ENCODE results near the gene CHRDL1.
"Not testable (repeated sequence)": the region's sequence is repeated elsewhere in the genome, so short reads cannot be mapped to it uniquely, and the experiment has no call there.

Gene CHRDL1

GRCh38 chrX:110692866-110693265, 102.8 kb downstream of the CHRDL1 start:
- Histone ChIP-seq H3K4me3 (ENCODE audit: low read length) (no peak overlapping the region), H3K9me3 (replicated peaks; ENCODE audit: low read length) (no peaks in the 10 kb centered on the region), H3K4me2 (ENCODE audit: low read length) (no peak overlapping the region), H3K4me1 (ENCODE audit: control insufficient read depth, insufficient read depth, low read length) (no peaks in the 10 kb centered on the region), H3K36me3 (ENCODE audit: insufficient read depth, low read length) (no peaks in the 10 kb centered on the region), H3K9ac (ENCODE audit: low read depth, low read length) (no peak overlapping the region), H3K27me3 (ENCODE audit: control insufficient read depth, insufficient read depth, low read length) (peaks cover 24% of the 10 kb centered on the region)

- H3K4me1 ChIP-seq (ENCODE audit: control insufficient read depth, insufficient read depth, low read length), result no peaks in the 10 kb centered on the region
- no peak overlapping the region for H3K4me2 ChIP-seq (ENCODE audit: low read length)
- H3K9me3 ChIP-seq (replicated peaks; ENCODE audit: low read length), result no peaks in the 10 kb centered on the region
- no peak overlapping the region for H3K9ac ChIP-seq (ENCODE audit: low read depth, low read length)
- H3K27me3 ChIP-seq (ENCODE audit: control insufficient read depth, insufficient read depth, low read length), result peaks cover 24% of the 10 kb centered on the region
- no peaks in the 10 kb centered on the region for H3K36me3 ChIP-seq (ENCODE audit: insufficient read depth, low read length)
- no peak overlapping the region for H3K4me3 ChIP-seq (ENCODE audit: low read length)
Observed at GRCh38 chrX:110691446-110691845, 104.2 kb downstream of the CHRDL1 start.

GRCh38 chrX:110684653-110685052, 111.0 kb downstream of the CHRDL1 start:
- no peak overlapping the region for H3K4me2 ChIP-seq (ENCODE audit: low read length)
- no peaks in the 10 kb centered on the region for H3K9me3 ChIP-seq (replicated peaks; ENCODE audit: low read length)
- no peak overlapping the region for H3K9ac ChIP-seq (ENCODE audit: low read depth, low read length)
- no peaks in the 10 kb centered on the region for H3K4me1 ChIP-seq (ENCODE audit: control insufficient read depth, insufficient read depth, low read length)
- H3K4me3 ChIP-seq (ENCODE audit: low read length), result no peak overlapping the region
- no peaks in the 10 kb centered on the region for H3K36me3 ChIP-seq (ENCODE audit: insufficient read depth, low read length)
- peaks cover 41% of the 10 kb centered on the region for H3K27me3 ChIP-seq (ENCODE audit: control insufficient read depth, insufficient read depth, low read length)

GRCh38 chrX:110683925-110684324, 111.7 kb downstream of the CHRDL1 start:
- Histone ChIP-seq H3K36me3 (ENCODE audit: insufficient read depth, low read length) (no peaks in the 10 kb centered on the region), H3K9me3 (replicated peaks; ENCODE audit: low read length) (no peaks in the 10 kb centered on the region), H3K4me1 (ENCODE audit: control insufficient read depth, insufficient read depth, low read length) (no peaks in the 10 kb centered on the region), H3K9ac (ENCODE audit: low read depth, low read length) (no peak overlapping the region), H3K27me3 (ENCODE audit: control insufficient read depth, insufficient read depth, low read length) (peaks cover 48% of the 10 kb centered on the region), H3K4me2 (ENCODE audit: low read length) (no peak overlapping the region), H3K4me3 (ENCODE audit: low read length) (no peak overlapping the region)

- no peak overlapping the region for H3K4me2 ChIP-seq (ENCODE audit: low read length)
- no peak overlapping the region for H3K9ac ChIP-seq (ENCODE audit: low read depth, low read length)
- no peaks in the 10 kb centered on the region for H3K36me3 ChIP-seq (ENCODE audit: insufficient read depth, low read length)
- peaks cover 91% of the 10 kb centered on the region for H3K27me3 ChIP-seq (ENCODE audit: control insufficient read depth, insufficient read depth, low read length)
- H3K9me3 ChIP-seq (replicated peaks; ENCODE audit: low read length), result no peaks in the 10 kb centered on the region
- H3K4me1 ChIP-seq (ENCODE audit: control insufficient read depth, insufficient read depth, low read length), result no peaks in the 10 kb centered on the region
- no peak overlapping the region for H3K4me3 ChIP-seq (ENCODE audit: low read length)
Observed at GRCh38 chrX:110678591-110678990, 117.0 kb downstream of the CHRDL1 start.

- no peak overlapping the region for H3K9ac ChIP-seq (ENCODE audit: low read depth, low read length)
- H3K27me3 ChIP-seq (ENCODE audit: control insufficient read depth, insufficient read depth, low read length), result peaks cover 75% of the 10 kb centered on the region
- H3K9me3 ChIP-seq (replicated peaks; ENCODE audit: low read length), result no peaks in the 10 kb centered on the region
- H3K4me1 ChIP-seq (ENCODE audit: control insufficient read depth, insufficient read depth, low read length), result no peaks in the 10 kb centered on the region
- H3K36me3 ChIP-seq (ENCODE audit: insufficient read depth, low read length), result no peaks in the 10 kb centered on the region
- no peak overlapping the region for H3K4me2 ChIP-seq (ENCODE audit: low read length)
- no peak overlapping the region for H3K4me3 ChIP-seq (ENCODE audit: low read length)
Observed at GRCh38 chrX:110675886-110676285, 119.7 kb downstream of the CHRDL1 start.

GRCh38 chrX:110671068-110671803, 124.4 kb downstream of the CHRDL1 start:
- Histone ChIP-seq H3K4me3 (ENCODE audit: low read length) (no peak overlapping the region), H3K4me1 (ENCODE audit: control insufficient read depth, insufficient read depth, low read length) (no peaks in the 10 kb centered on the region), H3K9me3 (replicated peaks; ENCODE audit: low read length) (no peaks in the 10 kb centered on the region), H3K9ac (ENCODE audit: low read depth, low read length) (no peak overlapping the region), H3K27me3 (ENCODE audit: control insufficient read depth, insufficient read depth, low read length) (peaks cover 51% of the 10 kb centered on the region), H3K4me2 (ENCODE audit: low read length) (no peak overlapping the region), H3K36me3 (ENCODE audit: insufficient read depth, low read length) (no peaks in the 10 kb centered on the region)

GRCh38 chrX:110669572-110669971, 126.0 kb downstream of the CHRDL1 start:
- Histone ChIP-seq H3K4me3 (ENCODE audit: low read length) (no peak overlapping the region), H3K4me1 (ENCODE audit: control insufficient read depth, insufficient read depth, low read length) (no peaks in the 10 kb centered on the region), H3K36me3 (ENCODE audit: insufficient read depth, low read length) (no peaks in the 10 kb centered on the region), H3K9me3 (replicated peaks; ENCODE audit: low read length) (no peaks in the 10 kb centered on the region), H3K27me3 (ENCODE audit: control insufficient read depth, insufficient read depth, low read length) (peaks cover 43% of the 10 kb centered on the region), H3K9ac (ENCODE audit: low read depth, low read length) (no peak overlapping the region), H3K4me2 (ENCODE audit: low read length) (no peak overlapping the region)

- Histone ChIP-seq H3K27me3 (ENCODE audit: control insufficient read depth, insufficient read depth, low read length) (peaks cover 40% of the 10 kb centered on the region), H3K4me2 (ENCODE audit: low read length) (no peak overlapping the region), H3K9me3 (replicated peaks; ENCODE audit: low read length) (no peaks in the 10 kb centered on the region), H3K4me3 (ENCODE audit: low read length) (no peak overlapping the region), H3K4me1 (ENCODE audit: control insufficient read depth, insufficient read depth, low read length) (no peaks in the 10 kb centered on the region), H3K36me3 (ENCODE audit: insufficient read depth, low read length) (no peaks in the 10 kb centered on the region), H3K9ac (ENCODE audit: low read depth, low read length) (no peak overlapping the region)
Observed at GRCh38 chrX:110667706-110668105, 127.9 kb downstream of the CHRDL1 start.

- no peak overlapping the region for H3K4me3 ChIP-seq (ENCODE audit: low read length)
- H3K9me3 ChIP-seq (replicated peaks; ENCODE audit: low read length), result no peaks in the 10 kb centered on the region
- H3K9ac ChIP-seq (ENCODE audit: low read depth, low read length), result no peak overlapping the region
- H3K36me3 ChIP-seq (ENCODE audit: insufficient read depth, low read length), result no peaks in the 10 kb centered on the region
- H3K27me3 ChIP-seq (ENCODE audit: control insufficient read depth, insufficient read depth, low read length), result peaks cover 32% of the 10 kb centered on the region
- no peaks in the 10 kb centered on the region for H3K4me1 ChIP-seq (ENCODE audit: control insufficient read depth, insufficient read depth, low read length)
- H3K4me2 ChIP-seq (ENCODE audit: low read length), result no peak overlapping the region
Observed at GRCh38 chrX:110665223-110666002, 130.2 kb downstream of the CHRDL1 start.

GRCh38 chrX:110657073-110657472, 138.5 kb downstream of the CHRDL1 start:
- H3K4me3 ChIP-seq (ENCODE audit: low read length), result no peak overlapping the region
- peaks cover 4% of the 10 kb centered on the region for H3K27me3 ChIP-seq (ENCODE audit: control insufficient read depth, insufficient read depth, low read length)
- H3K4me1 ChIP-seq (ENCODE audit: control insufficient read depth, insufficient read depth, low read length), result no peaks in the 10 kb centered on the region
- H3K9me3 ChIP-seq (replicated peaks; ENCODE audit: low read length), result no peaks in the 10 kb centered on the region
- no peak overlapping the region for H3K4me2 ChIP-seq (ENCODE audit: low read length)
- no peak overlapping the region for H3K9ac ChIP-seq (ENCODE audit: low read depth, low read length)
- H3K36me3 ChIP-seq (ENCODE audit: insufficient read depth, low read length), result no peaks in the 10 kb centered on the region

GRCh38 chrX:110654280-110654679, 141.3 kb downstream of the CHRDL1 start:
- H3K4me2 ChIP-seq (ENCODE audit: low read length); H3K4me1 ChIP-seq (ENCODE audit: control insufficient read depth, insufficient read depth, low read length); H3K9ac ChIP-seq (ENCODE audit: low read depth, low read length); H3K36me3 ChIP-seq (ENCODE audit: insufficient read depth, low read length); H3K9me3 ChIP-seq (replicated peaks; ENCODE audit: low read length); H3K4me3 ChIP-seq (ENCODE audit: low read length); H3K27me3 ChIP-seq (ENCODE audit: control insufficient read depth, insufficient read depth, low read length): not testable (repeated sequence)
